Activated B cell treated with CpG ODN at 0.5 μM for 24 hours (primary cell): ENCODE results near the gene ACSM3. TPM values are rescaled to one million over a fixed set of nuclear protein-coding genes. Genes with fewer than 3 reads are reported as not detected.

Experiments
- ATAC-seq: fragments of 200-7000 bp; cut with Tn5 transposase; one replicate; pipeline ENCODE4 v1.10.0; 2021; ENCODE audit warnings: low read depth, mild to moderate bottlenecking, moderate library complexity
- CTCF ChIA-PET: fragments of 350-600 bp; sonication (Branson Sonifier 250); formaldehyde crosslinking; loops from one replicate; lab custom pipeline; 2021; ENCODE audit warnings: antibody characterized with exemption; lab: Charles Lee
- POLR2A ChIA-PET: fragments of 350-600 bp; sonication (Branson Sonifier 250); formaldehyde crosslinking; loops from one replicate; lab custom pipeline; 2021; ENCODE audit warnings: antibody characterized with exemption; lab: Charles Lee
- DNase-seq: peaks from one replicate; pipeline ENCODE4 v3.0.0; 2022
- H3K27ac Mint-ChIP-seq: one replicate; pipeline ENCODE4 v1.8.0; 2020; ENCODE audit warnings: mixed read lengths
- H3K27me3 Mint-ChIP-seq: one replicate; pipeline ENCODE4 v1.8.0; 2021; ENCODE audit warnings: mixed read lengths
- H3K36me3 Mint-ChIP-seq: one replicate; pipeline ENCODE4 v1.8.0; 2021; ENCODE audit warnings: low read depth, mixed read lengths
- H3K4me1 Mint-ChIP-seq: one replicate; pipeline ENCODE4 v1.8.0; 2021; ENCODE audit warnings: mixed read lengths
- H3K4me3 Mint-ChIP-seq: one replicate; pipeline ENCODE4 v1.8.0; 2020; ENCODE audit warnings: mild to moderate bottlenecking, mixed read lengths
- H3K9me3 Mint-ChIP-seq: one replicate; pipeline ENCODE4 v1.8.0; 2020; ENCODE audit warnings: mixed read lengths
- intact Hi-C: fragments of 100-400 bp; cut with micrococcal nuclease; formaldehyde crosslinking; loops from one replicate; pipeline ENCODE4 v1.15.1; 2024
- total RNA-seq: library from RNA; stranded (reverse); gene quantifications from 2 replicates; pipeline ENCODE4 v1.2.3, GENCODE V29; 2022
- TF ChIP-seq, protein P1 (sequence below): fragments of 200-600 bp; IDR thresholded peaks from one replicate; pipeline ENCODE4 v1.8.0; 2022; ENCODE audit warnings: antibody characterized with exemption, mild to moderate bottlenecking

Gene ACSM3
- total RNA-seq, 1 donor from 2014 or later = 13.6 TPM

DNA sequence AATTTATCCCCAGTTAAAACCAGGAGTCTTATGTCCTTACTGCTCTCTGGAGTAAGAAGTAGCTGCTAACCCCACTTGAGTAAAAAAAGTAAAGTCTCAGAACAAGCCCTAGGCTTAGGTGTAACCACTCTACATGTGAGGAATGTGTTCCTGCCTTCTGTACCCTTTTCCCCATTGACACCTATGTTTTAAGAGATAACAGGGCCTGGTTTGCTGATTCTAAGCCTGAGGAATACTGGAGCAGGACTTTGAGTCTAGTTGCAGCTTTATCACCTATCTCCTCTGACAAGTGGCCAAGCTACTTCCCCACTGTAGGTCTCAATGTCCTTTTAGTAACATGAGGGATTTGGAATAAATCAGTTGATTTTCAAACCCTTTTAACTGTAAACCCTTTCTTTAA lies 82.7 kb downstream of the ACSM3 start:
- Mint-ChIP-seq H3K9me3 (no peaks in the 10 kb centered on the region), H3K4me3 (no peak overlapping the region), H3K27ac (no peak overlapping the region), H3K4me1 (peaks cover 5% of the 10 kb centered on the region), H3K27me3 (no peaks in the 10 kb centered on the region), H3K36me3 (no peaks in the 10 kb centered on the region)
- DNase-seq = no peak
- ATAC-seq = no peak
- POLR2A ChIA-PET = no interaction called here
- intact Hi-C loops = no loop called here
- TF ChIP-seq, protein P1, sequence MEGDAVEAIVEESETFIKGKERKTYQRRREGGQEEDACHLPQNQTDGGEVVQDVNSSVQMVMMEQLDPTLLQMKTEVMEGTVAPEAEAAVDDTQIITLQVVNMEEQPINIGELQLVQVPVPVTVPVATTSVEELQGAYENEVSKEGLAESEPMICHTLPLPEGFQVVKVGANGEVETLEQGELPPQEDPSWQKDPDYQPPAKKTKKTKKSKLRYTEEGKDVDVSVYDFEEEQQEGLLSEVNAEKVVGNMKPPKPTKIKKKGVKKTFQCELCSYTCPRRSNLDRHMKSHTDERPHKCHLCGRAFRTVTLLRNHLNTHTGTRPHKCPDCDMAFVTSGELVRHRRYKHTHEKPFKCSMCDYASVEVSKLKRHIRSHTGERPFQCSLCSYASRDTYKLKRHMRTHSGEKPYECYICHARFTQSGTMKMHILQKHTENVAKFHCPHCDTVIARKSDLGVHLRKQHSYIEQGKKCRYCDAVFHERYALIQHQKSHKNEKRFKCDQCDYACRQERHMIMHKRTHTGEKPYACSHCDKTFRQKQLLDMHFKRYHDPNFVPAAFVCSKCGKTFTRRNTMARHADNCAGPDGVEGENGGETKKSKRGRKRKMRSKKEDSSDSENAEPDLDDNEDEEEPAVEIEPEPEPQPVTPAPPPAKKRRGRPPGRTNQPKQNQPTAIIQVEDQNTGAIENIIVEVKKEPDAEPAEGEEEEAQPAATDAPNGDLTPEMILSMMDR = no peak
- CTCF ChIA-PET = no interaction called here

Other genes with a start within 250 kb of the ACSM3 start
- gene ACSM2B, start 187.6 kb upstream of the ACSM3 start, total RNA-seq = not detected in 2 replicates
- 0.44 and 0.60 TPM in 2 replicates for gene ACSM1, start 66.3 kb upstream of the ACSM3 start, total RNA-seq
- gene THUMPD1, start 22.2 kb upstream of the ACSM3 start, total RNA-seq = 41.1 and 42.2 TPM in 2 replicates
- 4.3 and 4.5 TPM in 2 replicates for gene ERI2, start 42.5 kb downstream of the ACSM3 start, total RNA-seq
- gene REXO5, start 42.5 kb downstream of the ACSM3 start, total RNA-seq = 0.44 and 0.83 TPM in 2 replicates
- gene DCUN1D3, start 136.3 kb downstream of the ACSM3 start, total RNA-seq = 4.1 and 4.7 TPM in 2 replicates
- gene LYRM1, start 136.8 kb downstream of the ACSM3 start, total RNA-seq = 20.7 and 22.4 TPM in 2 replicates